Amniotic epithelial cell (primary cell): Measurements from ENCODE around the gene IFI27.

Experiments used
- DNase-seq: peaks from one replicate; pipeline ENCODE4 v3.0.0-alpha.2; 2010; ENCODE audit warnings: low read depth

The IFI27 gene

DNA sequence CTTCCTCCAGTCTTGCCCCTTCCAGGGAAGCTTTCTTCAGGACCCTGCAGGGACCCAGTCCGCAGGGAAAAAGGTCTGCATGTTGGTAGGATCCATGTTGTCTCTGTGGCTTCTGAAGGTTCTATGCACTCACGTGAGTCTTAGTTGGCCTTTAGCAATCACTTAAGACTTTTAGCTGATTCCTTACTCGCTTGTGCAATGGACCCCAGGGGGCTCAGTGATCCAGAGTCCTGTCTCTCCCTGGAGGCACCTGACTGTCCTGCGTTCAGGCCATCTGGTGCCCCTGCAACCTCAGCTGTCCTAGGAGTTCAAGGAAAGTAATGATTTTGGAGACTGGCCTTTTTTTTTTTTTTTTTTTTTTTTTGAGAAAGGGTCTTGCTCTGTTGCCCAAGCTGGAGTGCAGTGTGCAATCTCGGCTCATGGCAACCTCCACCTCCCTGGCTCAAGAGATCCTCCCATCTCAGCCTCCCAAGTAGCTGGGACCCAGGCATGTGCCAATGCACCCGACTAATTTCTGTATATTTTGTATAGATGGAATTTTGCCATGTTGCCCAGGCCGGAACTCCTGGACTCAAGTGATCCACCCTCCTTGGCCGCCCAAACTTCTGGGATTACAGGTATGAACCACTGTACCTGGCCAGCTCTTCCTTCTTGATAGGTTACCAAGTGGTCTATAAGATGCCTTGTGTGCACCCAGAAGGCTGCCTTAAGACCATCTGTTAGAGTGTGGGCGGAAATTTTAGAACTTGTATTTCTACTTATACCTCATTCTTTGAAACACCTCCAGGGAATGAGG lies 14.2 kb downstream of the IFI27 start:
- DNase-seq, result no peak

DNA sequence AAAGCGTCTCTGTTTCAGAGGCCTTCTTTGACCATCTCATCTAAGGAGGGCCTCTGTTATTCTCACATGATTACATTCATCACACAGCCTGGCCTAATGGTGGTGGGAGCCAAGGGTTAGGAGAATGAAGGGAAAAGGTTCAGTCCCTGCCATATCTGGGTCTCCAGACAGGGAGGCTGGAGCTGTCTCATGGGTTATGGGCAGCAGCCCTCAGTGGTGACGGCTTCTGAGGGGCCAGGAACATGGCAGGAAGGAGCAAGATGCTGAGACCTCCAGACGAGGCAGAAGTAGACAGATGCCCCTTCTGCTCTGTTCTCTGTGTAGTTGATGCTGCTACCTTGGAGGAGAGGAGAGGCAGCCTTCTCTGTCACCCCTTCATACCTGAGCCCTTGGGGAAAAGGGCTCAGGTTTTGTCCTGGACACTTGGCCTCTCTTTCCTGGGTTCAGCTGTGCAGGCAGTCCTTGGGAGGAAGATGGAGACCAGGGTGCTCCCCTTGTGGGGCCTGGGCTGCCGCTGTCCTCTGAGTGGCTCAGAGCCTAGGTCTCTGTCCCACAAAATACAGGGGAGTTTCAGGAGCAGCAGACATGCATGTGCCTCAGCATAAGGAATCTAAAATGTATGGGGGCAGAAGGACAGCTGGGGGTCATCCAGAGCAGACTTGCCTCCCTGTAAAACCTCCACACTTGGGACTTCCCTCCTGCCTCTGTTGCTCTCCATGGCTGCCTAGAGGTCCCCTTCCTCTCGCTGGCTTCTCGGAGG lies 15.3 kb downstream of the IFI27 start:
- DNase-seq, result no peak

DNA sequence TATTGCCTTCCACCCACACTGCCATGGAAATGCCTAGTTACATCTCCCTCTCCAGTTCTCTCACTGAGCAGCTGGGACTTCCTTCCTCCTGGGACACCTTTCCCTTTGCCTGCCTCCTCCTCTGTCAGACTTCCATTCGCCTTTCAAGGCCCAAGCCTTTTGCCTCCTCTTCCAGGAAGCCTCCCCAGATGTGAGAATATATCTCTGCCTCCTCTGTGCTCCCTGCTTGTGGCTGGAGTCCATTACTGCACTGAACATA lies 15.8 kb downstream of the IFI27 start:
- DNase-seq, result no peak

DNA sequence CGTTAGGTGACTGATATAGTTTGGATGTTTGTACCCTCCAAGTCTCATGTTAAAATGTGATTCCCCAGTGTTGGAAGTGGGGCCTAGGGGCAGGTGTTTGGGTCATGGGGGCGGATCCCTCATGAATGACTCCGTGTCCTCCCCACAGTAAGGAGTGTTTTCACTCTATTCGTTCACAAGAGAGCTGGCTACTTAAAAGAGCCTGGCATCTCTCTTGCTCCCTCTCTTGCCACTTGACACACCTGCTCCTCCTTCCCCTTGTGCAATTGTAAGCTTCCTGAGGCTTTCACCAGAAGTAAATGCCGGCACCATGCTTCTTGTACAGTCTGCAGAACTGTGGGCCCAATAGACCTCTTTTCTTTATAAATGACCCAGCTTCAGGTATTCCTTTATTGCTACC lies 16.3 kb downstream of the IFI27 start:
- no peak for DNase-seq

DNA sequence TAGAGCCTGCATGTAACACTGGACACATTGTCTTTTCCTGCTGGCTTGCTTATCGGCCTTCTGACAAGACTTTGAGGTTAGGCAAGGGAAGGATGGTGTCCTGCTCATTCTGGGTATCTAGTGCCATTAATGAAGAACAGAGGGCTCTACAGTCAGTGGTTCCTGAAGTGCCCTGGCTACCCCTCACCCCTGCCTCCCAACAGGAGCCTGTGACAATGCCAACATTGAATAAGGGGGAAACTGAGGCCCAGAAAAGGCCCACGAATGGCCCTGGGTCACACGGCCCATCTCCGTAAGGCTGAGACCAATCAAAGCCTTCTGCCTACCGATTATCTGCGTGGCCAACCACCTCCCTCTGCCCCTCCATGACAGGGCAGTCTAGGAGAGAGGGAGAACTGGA lies 16.8 kb downstream of the IFI27 start:
- no peak for DNase-seq

DNA sequence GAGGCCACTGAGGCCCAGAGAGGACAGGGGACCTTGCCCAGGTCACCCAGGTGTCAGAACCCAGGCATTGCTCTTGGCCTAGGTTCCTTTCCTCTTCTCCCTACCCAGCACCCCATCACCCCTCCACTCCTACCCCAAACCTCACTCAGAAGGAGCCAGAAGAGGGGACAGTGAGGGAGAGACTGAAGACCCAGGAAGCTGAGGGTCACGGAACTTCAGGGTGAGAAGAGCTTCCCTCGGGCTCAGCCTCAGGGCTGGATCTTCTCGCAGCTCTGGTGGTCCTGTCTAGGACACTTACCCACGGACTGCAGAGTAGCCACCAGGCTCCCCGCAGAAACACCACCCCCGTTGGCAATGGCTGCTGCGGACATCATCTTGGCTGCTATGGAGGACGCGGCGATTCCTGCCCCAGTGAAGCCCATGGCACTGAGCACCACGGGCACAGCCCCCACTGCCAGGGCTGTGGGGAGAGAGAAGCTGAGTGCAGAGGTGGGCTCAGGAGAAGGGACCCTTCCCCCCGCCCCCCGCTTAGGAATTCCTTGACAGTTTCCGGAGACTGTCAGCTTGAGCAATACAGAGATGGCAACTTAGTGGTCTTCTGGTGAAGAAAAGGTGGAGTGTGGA lies 17.8 kb downstream of the IFI27 start:
- no peak for DNase-seq

DNA sequence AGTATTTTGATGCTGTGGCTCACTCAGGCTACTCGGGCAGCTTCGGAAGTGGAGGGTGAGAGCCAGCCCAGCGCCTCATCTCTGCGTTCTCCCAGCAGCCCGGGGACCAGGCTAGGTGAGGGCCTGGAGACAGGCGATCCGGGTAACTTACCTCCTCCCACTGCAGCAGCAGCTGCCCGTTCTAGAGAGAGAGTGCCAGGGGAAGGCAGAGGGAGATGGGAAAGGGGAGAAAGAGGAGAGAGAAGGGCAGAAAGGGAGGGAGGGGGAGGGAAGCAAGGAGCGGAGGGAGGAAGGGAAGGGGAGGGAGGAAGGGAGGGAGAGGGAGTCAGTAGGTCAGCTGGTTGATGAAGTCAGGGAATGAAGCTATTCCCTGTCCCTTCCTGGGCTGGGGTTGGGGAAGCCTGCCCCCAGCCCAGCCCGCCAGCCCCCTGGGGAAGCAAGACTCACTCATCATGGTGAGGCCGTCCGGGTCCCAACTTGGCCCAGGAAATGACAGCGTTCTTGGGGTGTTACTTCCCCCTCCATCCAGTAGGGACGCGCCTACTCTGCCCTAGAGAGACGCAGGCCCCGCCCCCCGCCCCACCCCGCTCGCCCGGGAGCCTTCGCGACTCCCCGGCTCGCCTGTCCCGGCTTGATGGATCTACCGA lies 18.7 kb downstream of the IFI27 start, which contains the start of gene IFI27L2:
IFI27L2 (minus strand) TSS at position 494 of the 647 bp plus-strand sequence; CDS start at position 454, 40 bp downstream.
- peak; percentile 84 for DNase-seq

DNA sequence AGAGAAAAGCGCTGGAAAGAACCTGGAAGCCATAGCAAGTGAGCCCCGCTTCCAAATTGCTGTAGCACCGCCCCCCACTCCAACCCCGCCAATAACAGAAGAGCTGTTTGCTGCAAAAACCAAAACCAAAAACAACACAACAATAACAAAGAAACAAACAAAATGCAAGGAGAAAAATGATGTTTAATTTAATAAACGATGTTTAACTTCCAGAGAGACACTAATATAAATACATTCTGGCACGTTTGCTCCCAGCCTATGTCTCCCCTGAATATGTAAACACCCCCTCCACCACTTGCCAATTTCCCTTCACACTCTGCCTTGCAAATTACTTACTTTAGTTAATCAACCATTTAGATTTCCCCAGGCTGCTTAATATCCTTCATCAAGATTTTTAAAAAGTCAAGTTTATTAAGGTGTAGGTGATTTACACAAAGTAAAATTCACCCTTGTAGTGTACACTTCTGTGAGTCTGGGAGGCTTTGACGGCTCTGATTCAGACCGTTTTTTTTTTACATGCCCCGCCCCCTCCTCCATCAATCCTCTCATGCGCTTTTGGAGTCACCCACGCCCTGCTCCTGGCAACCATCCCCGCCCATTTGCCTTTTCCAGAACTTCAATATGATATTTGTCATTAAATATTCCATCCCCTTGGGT lies 19.4 kb downstream of the IFI27 start:
- peak; percentile 47 for DNase-seq

DNA sequence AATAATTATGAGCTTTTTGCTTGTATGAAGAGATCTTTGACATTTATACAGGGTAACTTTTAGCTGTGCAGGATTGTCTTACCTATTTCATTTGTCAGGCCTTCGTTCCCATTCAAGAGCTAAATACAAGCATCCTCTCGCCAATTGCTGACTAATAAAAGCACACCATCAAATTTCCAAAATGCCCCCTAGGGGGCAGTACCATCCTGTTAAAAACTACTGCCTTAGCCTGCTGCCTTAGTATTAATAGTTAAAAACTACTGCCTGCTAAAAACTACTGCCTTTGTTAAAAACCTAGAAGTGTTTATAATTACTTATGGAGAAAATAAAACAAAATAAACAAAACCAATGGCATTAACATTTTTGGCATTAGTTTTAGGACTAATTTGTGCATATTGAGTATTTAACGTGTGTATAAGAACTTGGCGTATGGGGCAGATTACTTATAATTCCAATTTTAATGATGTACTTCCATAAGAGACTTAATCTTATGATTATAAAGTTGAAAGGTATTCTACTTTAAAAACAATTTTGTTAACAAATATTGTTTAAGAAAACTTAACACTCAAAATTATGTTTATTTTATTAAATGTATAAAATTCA lies 21.9 kb downstream of the IFI27 start:
- peak; percentile 58 for DNase-seq

DNA sequence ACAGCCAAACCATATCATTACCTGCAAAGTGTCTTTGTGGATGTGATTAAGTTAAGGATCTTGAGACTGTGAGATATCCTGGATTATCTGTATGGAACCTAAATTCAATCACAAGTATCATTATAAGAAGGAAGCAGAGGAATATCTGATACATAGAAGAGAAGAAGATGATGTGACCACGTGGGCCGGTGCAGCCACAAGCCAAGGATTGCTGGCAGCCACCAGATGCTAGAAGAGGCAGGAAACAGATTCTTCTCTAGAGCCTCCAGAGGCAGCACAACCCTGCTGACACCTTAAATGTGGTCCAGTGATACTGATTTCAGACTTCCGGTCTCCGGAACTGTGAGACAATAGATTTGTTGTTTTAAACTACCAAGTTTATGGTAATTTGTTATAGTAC lies 24.9 kb downstream of the IFI27 start:
- DNase-seq, result no peak

DNA sequence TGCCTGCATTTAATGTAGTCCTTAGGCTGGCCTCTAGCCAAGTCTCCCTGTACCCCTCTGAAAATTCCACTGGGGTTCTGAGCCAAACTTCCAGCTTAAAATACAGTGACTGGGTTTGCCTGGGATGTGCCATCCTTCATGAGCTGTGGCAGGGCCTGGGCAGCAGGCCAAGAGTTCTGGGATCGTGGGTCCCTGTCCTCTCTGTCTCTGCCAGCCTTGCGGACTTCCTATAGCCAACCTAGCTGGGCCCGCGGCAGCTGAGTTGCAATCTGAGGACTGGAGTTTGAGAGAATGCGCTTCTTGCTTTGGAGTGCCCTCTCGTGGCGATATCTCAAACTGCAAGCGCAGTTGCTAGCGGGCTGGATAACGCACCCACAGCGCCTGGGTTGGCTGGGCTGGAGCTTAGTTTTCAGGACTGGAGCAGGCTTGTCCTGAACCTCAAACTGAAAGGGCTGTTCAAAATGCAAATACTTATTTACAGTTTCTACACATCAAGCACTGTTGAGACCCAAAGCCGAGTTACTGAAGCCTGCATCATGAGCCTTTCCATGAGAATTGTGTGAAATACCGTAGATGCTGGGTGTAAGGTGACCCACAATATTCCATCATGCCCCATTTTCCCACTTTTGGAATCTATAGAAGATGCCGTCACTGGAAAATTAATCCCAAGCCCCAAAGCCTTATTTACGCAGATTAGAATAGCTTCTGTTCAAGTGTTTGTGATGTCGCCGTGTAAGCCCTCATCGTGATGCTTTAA lies 26.2 kb downstream of the IFI27 start:
- peak; percentile 70 for DNase-seq

DNA sequence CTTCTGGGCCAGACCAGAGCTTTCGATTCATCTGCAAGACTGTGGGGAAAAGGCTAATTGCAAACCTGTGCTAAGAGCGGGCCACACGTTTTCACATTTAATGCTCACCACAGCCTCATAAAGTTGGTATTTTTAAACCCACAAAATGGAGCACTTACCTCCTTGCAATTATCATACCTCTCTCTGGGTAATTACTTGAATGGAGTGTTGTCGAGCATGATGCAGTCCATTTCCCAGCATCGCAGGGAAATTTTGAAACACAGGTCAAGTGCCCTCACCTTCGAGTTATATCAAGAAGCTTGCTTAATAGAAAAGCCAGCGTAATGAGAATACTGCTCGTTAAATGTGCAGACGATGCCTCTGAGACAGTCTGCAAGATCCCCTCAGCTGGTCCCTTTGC lies 27.7 kb downstream of the IFI27 start:
- no peak for DNase-seq

DNA sequence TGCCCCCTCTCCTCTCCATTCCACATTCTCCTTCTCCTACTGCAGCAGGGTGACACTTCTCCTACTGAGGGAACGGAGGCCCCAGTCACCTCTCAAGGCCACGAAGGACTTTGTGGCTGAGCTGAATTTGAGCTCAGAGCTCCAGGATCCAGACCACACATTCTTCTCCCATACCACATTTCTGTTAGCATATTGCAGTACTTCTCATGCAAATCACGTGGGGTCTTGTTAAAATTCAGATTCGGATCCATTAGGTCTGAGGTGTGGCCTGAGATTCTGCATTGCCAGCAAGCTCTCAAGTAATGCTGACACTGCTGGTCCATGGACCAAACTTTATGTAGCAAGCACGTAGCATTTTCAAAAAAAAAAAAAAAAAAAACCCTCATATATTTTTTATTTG lies 28.5 kb downstream of the IFI27 start:
- DNase-seq, result no peak

DNA sequence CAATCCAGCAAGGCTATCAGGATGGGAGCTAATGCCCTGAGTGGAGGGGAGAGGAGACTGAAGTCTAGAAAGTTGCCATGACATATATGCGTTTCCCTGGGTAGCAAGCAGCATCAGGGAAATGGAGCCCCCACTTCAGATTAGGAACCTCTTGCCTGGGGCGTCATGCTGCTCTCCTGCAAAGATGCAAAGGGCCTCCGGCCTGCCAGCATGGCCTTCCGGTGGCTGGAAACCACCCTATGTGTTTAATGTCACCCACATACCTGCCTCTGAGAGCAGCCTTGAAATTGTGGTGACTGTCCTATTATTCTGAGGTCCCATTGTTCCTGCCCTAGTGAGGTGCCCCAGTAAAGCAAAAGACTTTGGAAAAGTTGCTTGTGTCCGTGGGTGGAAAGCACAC lies 28.9 kb downstream of the IFI27 start:
- DNase-seq, result no peak

DNA sequence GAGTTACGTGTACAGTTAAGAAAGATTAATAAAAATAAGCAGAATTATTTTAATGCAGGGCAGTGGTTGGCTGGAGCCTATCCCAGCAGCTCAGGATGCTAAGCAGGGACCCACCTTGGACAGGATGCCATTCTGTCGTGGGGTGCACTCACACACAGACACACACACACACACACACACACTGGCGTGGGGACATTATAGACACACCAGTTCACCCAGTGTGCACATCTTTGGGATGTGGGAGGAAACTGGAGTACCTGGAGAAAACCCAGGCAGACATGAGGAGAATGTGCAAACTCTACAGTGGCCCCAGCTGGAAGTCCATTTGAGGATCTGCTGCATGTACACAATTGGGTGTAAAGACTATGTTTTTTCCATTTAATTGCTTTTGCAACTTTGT lies 31.7 kb downstream of the IFI27 start:
- no peak for DNase-seq

DNA sequence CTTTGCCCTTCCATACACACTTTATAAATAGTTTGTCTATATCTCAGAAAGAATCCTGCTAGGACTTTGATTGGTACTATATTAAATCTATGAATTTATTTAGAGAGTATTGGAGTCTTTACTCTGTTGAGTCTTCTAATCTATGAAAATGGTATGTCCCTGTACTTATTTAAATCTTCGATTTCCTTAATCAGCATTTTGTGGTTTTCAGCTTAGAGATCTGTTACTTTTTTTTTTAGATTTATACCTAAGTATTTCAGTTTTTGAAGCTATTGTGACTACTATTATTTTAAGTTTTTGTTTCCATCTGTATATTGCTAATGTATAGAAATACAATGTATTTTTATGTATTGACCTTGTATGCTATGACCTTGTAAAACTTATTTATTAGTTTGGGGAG lies 32.3 kb downstream of the IFI27 start:
- DNase-seq, result no peak

DNA sequence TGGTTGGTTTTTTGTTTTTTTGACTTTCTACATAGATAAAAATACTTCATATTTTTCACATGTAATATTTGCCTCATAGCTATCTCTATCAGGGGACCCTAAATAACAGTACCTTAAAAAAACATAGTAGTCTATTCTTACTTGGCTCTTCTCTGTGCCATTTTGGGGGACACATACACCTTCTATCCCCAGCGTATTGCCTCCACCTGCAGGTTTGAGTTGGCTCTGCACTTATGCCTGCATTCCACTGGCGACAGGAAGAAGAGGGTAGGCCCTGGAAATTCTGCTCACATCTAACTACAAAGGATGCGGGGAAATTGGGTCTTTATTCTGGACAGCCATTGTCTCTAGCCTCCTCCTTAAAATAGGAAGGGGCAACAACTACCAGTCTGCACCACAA lies 32.7 kb downstream of the IFI27 start:
- no peak for DNase-seq

DNA sequence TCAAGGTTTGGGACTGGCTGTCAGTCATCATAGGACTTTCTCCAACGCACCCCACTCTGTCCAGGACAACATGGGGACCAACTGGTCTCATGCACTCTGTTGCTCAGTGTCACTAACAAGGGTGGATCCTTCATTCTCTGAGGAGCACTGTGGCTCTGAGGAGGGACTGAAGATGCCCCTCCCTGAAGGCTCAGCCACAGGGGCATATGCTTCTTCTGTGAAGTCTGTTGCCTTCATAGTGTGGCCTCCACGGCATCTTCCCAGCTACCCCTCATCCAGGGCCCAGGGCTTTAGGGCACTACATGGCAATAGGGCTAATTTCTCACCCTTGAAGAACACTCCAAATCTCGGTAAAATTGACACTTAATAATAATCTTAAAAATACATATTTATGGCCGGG lies 33.2 kb downstream of the IFI27 start:
- DNase-seq, result no peak

DNA sequence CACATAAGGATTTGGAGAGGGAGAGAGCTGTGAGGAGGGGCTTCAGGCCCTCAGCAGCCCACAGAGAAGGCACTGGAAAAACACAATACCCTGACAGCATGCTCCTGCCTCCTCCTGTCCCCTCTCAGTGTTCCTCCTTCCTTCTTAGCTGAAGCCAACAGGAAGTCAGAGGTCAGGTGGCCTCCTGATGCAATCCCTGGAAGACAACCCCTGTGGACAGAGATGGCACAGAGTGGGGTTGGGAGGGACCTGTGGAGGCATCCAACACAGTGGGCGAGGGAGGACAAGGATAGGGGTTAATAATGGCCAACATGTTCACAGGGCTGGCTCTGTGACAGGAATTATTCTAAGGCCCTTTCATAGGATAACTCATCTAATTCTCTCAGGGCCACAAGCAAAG lies 34.2 kb downstream of the IFI27 start:
- DNase-seq, result no peak

DNA sequence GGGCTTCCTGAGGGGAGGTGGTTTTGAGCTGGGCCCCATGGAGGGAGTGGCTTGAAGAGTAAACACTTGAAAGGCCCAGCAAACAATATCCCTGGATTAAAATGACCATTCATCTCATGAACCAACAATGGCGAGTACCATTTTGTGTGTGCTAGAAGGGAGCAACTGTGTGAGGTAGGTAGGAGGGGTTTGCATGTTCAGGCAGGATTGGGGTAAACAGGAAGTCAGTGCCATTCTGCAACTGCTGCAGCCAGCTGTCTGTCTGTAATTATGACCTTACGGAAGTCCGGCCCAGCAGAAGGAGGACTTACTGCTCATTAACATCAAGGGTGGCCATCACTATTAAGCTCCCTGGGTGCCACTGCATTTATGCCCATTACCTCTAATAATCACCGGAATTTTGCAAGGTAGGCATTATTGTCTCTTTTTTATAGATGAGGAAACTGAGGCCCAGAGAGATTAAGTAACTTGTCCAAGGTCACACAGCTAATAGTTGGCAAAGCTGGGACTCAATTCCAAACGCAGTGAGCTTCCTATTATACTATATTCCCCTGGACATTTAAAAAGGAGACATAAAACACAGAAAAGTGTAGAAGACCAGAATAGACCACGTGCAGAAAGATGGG lies 35.5 kb downstream of the IFI27 start:
- DNase-seq, result no peak

DNA sequence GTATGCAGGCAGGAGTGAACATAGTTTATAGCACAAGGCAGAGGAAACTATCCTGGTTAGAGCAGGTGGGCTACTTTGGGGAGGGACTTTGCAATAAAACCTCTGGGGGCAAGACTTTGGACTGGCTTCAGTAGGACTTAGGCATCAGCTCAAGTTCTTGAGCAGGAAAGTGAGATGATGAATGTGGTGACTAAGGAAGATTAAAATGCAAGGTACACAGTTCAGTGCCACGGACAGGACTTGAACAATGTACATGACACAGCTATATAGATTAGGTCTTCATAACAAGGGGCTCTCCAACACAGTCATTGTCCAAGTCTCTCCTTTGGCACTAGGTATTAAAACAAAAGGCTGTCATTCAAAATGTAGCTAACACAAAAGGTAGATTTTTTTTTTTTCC lies 42.1 kb downstream of the IFI27 start:
- no peak for DNase-seq
